ENCODE results near the gene AATF. TPM values are rescaled to one million over a fixed set of nuclear protein-coding genes. Genes with fewer than 3 reads are reported as not detected.

Gene AATF
- polyA plus RNA-seq, 1 donor from 2014 or later = 12.7 TPM

DNA sequence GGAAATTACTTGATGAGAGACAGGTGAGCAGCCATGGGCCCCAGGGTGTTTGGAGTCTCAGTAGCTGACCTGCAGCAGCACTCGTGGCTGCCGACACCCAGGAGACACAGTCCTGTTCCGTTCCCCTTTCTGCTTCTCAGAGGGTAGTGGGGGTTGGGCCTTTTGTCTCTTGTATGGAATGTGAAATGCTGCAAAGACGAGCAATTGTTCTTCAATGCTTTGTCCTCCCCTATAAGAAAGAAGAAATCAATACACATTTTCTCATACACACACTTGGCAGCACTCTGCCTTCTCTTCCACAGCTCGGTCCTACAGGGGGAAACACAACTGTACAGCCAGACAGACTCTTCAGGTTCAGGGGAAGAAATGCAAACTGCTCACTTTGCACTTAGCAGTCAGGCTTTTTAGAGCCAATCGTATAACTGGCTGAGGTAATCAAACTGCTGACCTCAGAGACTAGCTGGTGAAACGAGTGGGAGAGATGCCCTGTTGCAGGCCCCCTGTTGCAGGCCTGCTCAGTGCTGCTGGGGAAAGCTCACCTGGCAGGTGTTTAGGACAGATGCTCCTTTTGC is 96.7 kb downstream of the AATF start:
- Histone ChIP-seq H3K79me2 (replicated peaks; ENCODE audit: insufficient read depth, low read length) (no peaks in the 10 kb centered on the region), H3K9me2 (ENCODE audit: insufficient read depth, low read length) (no peaks in the 10 kb centered on the region), H3K4me2 (ENCODE audit: low read length) (no peak overlapping the region), H3K9ac (ENCODE audit: low read length) (no peak overlapping the region), H2AFZ (ENCODE audit: low read depth, low read length) (no peak overlapping the region), H4K20me1 (ENCODE audit: insufficient read depth) (no peaks in the 10 kb centered on the region), H3K36me3 (ENCODE audit: insufficient read depth, low read length) (no peaks in the 10 kb centered on the region), H3K4me3 (ENCODE audit: low read length) (no peak overlapping the region), H3K27me3 (ENCODE audit: insufficient read depth, low read depth, low read length) (no peaks in the 10 kb centered on the region), H3K9me3 (ENCODE audit: low read length) (no peaks in the 10 kb centered on the region), H3K27ac (ENCODE audit: low read length) (no peak overlapping the region), H3F3A (ENCODE audit: insufficient read depth, low read length, poor library complexity, severe bottlenecking) (no peaks in the 10 kb centered on the region)
- TF ChIP-seq POLR2AphosphoS5 (IDR thresholded peaks at IDR 0.05) (no peak), RAD21 (conservative IDR thresholded peaks at IDR 0.05) (no peak), MXI1 (conservative IDR thresholded peaks at IDR 0.05; ENCODE audit: poor library complexity, severe bottlenecking) (no peak), EZH2 (IDR thresholded peaks at IDR 0.05; ENCODE audit: borderline replicate concordance, insufficient read depth, low read length, poor library complexity, severe bottlenecking) (no peak), EP300 (conservative IDR thresholded peaks at IDR 0.05; ENCODE audit: poor library complexity, severe bottlenecking) (no peak)

GRCh38 chr17:37047631-37048104 is 98.9 kb downstream of the AATF start:
- H3K27me3 ChIP-seq (ENCODE audit: insufficient read depth, low read depth, low read length) = no peaks in the 10 kb centered on the region
- H4K20me1 ChIP-seq (ENCODE audit: insufficient read depth) = no peaks in the 10 kb centered on the region
- H2AFZ ChIP-seq (ENCODE audit: low read depth, low read length) = no peak overlapping the region
- H3K9me2 ChIP-seq (ENCODE audit: insufficient read depth, low read length) = no peaks in the 10 kb centered on the region
- no peak overlapping the region for H3K4me3 ChIP-seq (ENCODE audit: low read length)
- H3K9me3 ChIP-seq (ENCODE audit: low read length) = no peaks in the 10 kb centered on the region
- H3F3A ChIP-seq (ENCODE audit: insufficient read depth, low read length, poor library complexity, severe bottlenecking) = no peaks in the 10 kb centered on the region
- no peak overlapping the region for H3K4me2 ChIP-seq (ENCODE audit: low read length)
- no peak overlapping the region for H3K27ac ChIP-seq (ENCODE audit: low read length)
- TF ChIP-seq EP300 (conservative IDR thresholded peaks at IDR 0.05; ENCODE audit: poor library complexity, severe bottlenecking) = no peak
- TF ChIP-seq SMC3 (conservative IDR thresholded peaks at IDR 0.05; ENCODE audit: poor library complexity) = peak; percentile 95
- TF ChIP-seq EZH2 (IDR thresholded peaks at IDR 0.05; ENCODE audit: borderline replicate concordance, insufficient read depth, low read length, poor library complexity, severe bottlenecking) = no peak
- TF ChIP-seq, protein P1, sequence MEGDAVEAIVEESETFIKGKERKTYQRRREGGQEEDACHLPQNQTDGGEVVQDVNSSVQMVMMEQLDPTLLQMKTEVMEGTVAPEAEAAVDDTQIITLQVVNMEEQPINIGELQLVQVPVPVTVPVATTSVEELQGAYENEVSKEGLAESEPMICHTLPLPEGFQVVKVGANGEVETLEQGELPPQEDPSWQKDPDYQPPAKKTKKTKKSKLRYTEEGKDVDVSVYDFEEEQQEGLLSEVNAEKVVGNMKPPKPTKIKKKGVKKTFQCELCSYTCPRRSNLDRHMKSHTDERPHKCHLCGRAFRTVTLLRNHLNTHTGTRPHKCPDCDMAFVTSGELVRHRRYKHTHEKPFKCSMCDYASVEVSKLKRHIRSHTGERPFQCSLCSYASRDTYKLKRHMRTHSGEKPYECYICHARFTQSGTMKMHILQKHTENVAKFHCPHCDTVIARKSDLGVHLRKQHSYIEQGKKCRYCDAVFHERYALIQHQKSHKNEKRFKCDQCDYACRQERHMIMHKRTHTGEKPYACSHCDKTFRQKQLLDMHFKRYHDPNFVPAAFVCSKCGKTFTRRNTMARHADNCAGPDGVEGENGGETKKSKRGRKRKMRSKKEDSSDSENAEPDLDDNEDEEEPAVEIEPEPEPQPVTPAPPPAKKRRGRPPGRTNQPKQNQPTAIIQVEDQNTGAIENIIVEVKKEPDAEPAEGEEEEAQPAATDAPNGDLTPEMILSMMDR (IDR thresholded peaks at IDR 0.05; ENCODE audit: poor library complexity, severe bottlenecking) = peak; percentile 91
- peak; percentile 88 for TF ChIP-seq RAD21 (conservative IDR thresholded peaks at IDR 0.05)
- no peaks in the 10 kb centered on the region for H3K79me2 ChIP-seq (replicated peaks; ENCODE audit: insufficient read depth, low read length)
- no peak overlapping the region for H3K9ac ChIP-seq (ENCODE audit: low read length)
- no peaks in the 10 kb centered on the region for H3K36me3 ChIP-seq (ENCODE audit: insufficient read depth, low read length)

GRCh38 chr17:37048811-37049210 is 100.1 kb downstream of the AATF start:
- H3K27me3 ChIP-seq (ENCODE audit: insufficient read depth, low read depth, low read length) = no peaks in the 10 kb centered on the region
- TF ChIP-seq MXI1 (conservative IDR thresholded peaks at IDR 0.05; ENCODE audit: poor library complexity, severe bottlenecking) (no peak), EZH2 (IDR thresholded peaks at IDR 0.05; ENCODE audit: borderline replicate concordance, insufficient read depth, low read length, poor library complexity, severe bottlenecking) (no peak), TAF1 (IDR thresholded peaks at IDR 0.05; ENCODE audit: low read depth) (no peak), RAD21 (conservative IDR thresholded peaks at IDR 0.05) (no peak)
- no peak overlapping the region for H3K9ac ChIP-seq (ENCODE audit: low read length)
- H3K27ac ChIP-seq (ENCODE audit: low read length) = no peak overlapping the region
- no peaks in the 10 kb centered on the region for H3K79me2 ChIP-seq (replicated peaks; ENCODE audit: insufficient read depth, low read length)
- no peaks in the 10 kb centered on the region for H3K9me2 ChIP-seq (ENCODE audit: insufficient read depth, low read length)
- no peaks in the 10 kb centered on the region for H4K20me1 ChIP-seq (ENCODE audit: insufficient read depth)
- H2AFZ ChIP-seq (ENCODE audit: low read depth, low read length) = no peak overlapping the region
- no peak overlapping the region for H3K4me3 ChIP-seq (ENCODE audit: low read length)
- no peaks in the 10 kb centered on the region for H3K36me3 ChIP-seq (ENCODE audit: insufficient read depth, low read length)
- H3F3A ChIP-seq (ENCODE audit: insufficient read depth, low read length, poor library complexity, severe bottlenecking) = no peaks in the 10 kb centered on the region
- H3K4me2 ChIP-seq (ENCODE audit: low read length) = no peak overlapping the region
- H3K9me3 ChIP-seq (ENCODE audit: low read length) = no peaks in the 10 kb centered on the region
